ENCODE results near the gene LMX1B.

Gene LMX1B

DNA sequence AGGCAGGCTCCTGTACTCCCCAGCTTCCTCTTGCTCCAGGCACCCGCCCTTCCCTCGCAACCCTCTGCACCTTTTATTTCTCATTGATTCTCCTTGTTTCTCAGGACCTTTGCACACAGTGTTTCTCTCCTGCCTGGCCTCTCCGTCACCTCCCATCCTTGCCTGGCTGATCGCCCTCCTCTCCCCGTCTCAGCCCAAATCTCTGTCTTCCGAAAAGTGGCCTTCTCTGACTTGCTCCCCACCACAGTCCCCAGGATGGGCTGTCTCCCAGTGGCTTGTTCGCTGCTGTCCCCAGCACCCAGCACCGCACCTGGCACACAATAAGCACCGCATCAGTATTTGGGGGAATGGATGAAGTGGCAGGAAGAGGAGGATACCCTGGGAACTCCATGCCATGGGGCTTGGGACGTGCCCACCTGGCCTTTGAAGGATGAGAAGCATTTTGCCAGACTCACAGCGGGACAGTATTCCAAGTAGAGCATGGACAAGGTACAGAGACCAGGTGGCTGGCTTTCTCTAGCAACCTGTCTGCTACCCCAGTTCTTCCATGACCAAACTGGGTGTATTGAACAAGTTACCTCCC lies 62.5 kb downstream of the LMX1B start:
- ChIA-PET CTCF (interaction anchor here (3.3 kb wide), 1 partner anchor 14 kb away, joined by 24 read pairs; no protein-coding TSS in a partner anchor), POLR2A (no interaction called here)
- no peaks in the 10 kb centered on the region for H3K36me3 ChIP-seq (ENCODE audit: control insufficient read depth in 2 of 2, insufficient read depth in 1 of 2, low read length in 2 of 2)
- H3K27ac ChIP-seq (ENCODE audit: extremely low read depth, low read depth, low read length), result no peak overlapping the region
- TF ChIP-seq ZEB2 (tag by site-specific recombination; IDR thresholded peaks at IDR 0.05), result no peak
- TF ChIP-seq ZNF19 (tag by site-specific recombination; IDR thresholded peaks at IDR 0.05; ENCODE audit: low read depth), result no peak
- TF ChIP-seq ZXDB (tag by site-specific recombination; IDR thresholded peaks at IDR 0.05), result no peak
- TF ChIP-seq ZNF423 (tag by site-specific recombination; IDR thresholded peaks at IDR 0.05), result no peak
- no peak for TF ChIP-seq ZSCAN16 (tag by site-specific recombination; IDR thresholded peaks at IDR 0.05)
- no peak for TF ChIP-seq ZNF416 (tag by site-specific recombination; IDR thresholded peaks at IDR 0.05)
- TF ChIP-seq ZNF830 (tag by site-specific recombination; IDR thresholded peaks at IDR 0.05; ENCODE audit: low read depth), result no peak
- no peak for TF ChIP-seq ZNF660 (tag by site-specific recombination; IDR thresholded peaks at IDR 0.05)
- no peak for TF ChIP-seq SETDB1 (IDR thresholded peaks at IDR 0.05; ENCODE audit: insufficient read length, low read length)
- TF ChIP-seq ZNF521 (tag by site-specific recombination; IDR thresholded peaks at IDR 0.05), result no peak
- TF ChIP-seq ZBTB21 (tag by site-specific recombination; IDR thresholded peaks at IDR 0.05), result no peak
- no peak for TF ChIP-seq ZNF214 (tag by site-specific recombination; IDR thresholded peaks at IDR 0.05; ENCODE audit: borderline replicate concordance)
- no peak for TF ChIP-seq HOXC10 (CRISPR knock-in tag; IDR thresholded peaks at IDR 0.05)
- no peak for TF ChIP-seq ZNF529 (tag by site-specific recombination; IDR thresholded peaks at IDR 0.05; ENCODE audit: insufficient replicate concordance)
- 0 out of 2 replicates have a peak, but pooled peaks cover 2% of the 10 kb centered on the region for H3K4me1 ChIP-seq (ENCODE audit: control insufficient read depth, insufficient read depth, low read length)
- no peak overlapping the region for H3K4me3 ChIP-seq (ENCODE audit: low read depth, low read length)
- no peaks in the 10 kb centered on the region for H3K9me3 ChIP-seq (ENCODE audit: control insufficient read depth, insufficient read depth, low read depth, low read length)

DNA sequence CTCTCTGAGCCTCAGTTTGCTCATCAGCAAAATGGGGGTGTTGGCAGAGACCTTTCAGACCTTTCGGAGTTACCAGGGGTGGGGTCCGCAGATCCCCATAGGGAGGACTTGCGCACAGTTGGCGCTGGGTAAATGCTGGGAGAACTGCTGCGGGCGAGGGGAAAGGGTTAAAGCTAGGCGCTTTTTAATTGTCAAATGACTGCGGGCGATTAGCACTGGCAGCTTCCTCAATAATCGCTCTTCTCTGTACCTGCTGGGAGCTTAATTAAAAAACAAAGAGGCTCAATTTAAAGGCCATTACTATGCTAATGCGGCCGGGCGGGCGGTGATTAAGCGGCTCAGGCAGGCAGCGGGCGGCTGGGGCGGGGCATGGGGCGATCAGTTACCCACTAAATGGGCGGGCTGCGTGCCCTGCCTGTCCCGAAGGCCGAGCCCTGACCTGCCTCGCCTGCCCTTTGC lies 63.0 kb downstream of the LMX1B start:
- Histone ChIP-seq H3K9me3 (ENCODE audit: control insufficient read depth, insufficient read depth, low read depth, low read length) (no peaks in the 10 kb centered on the region), H3K27ac (ENCODE audit: extremely low read depth, low read depth, low read length) (no peak overlapping the region), H3K36me3 (ENCODE audit: control insufficient read depth in 2 of 2, insufficient read depth in 1 of 2, low read length in 2 of 2) (no peaks in the 10 kb centered on the region), H3K4me3 (ENCODE audit: low read depth, low read length) (no peak overlapping the region), H3K4me1 (ENCODE audit: control insufficient read depth, insufficient read depth, low read length) (no peaks in the 10 kb centered on the region)
- no peak for TF ChIP-seq ZNF530 (tag by site-specific recombination; IDR thresholded peaks at IDR 0.05; ENCODE audit: low read depth)
- TF ChIP-seq ZNF221 (tag by site-specific recombination; IDR thresholded peaks at IDR 0.05; ENCODE audit: borderline replicate concordance), result no peak
- no peak for TF ChIP-seq ZNF114 (tag by site-specific recombination; IDR thresholded peaks at IDR 0.05)
- no peak for TF ChIP-seq ZNF776 (tag by site-specific recombination; IDR thresholded peaks at IDR 0.05; ENCODE audit: borderline replicate concordance)
- no peak for TF ChIP-seq ZBTB1 (tag by site-specific recombination; IDR thresholded peaks at IDR 0.05)
- TF ChIP-seq, protein P1, sequence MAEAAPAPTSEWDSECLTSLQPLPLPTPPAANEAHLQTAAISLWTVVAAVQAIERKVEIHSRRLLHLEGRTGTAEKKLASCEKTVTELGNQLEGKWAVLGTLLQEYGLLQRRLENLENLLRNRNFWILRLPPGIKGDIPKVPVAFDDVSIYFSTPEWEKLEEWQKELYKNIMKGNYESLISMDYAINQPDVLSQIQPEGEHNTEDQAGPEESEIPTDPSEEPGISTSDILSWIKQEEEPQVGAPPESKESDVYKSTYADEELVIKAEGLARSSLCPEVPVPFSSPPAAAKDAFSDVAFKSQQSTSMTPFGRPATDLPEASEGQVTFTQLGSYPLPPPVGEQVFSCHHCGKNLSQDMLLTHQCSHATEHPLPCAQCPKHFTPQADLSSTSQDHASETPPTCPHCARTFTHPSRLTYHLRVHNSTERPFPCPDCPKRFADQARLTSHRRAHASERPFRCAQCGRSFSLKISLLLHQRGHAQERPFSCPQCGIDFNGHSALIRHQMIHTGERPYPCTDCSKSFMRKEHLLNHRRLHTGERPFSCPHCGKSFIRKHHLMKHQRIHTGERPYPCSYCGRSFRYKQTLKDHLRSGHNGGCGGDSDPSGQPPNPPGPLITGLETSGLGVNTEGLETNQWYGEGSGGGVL (tag by site-specific recombination; IDR thresholded peaks at IDR 0.05), result no peak
- no peak for TF ChIP-seq ZNF791 (tag by site-specific recombination; IDR thresholded peaks at IDR 0.05)
- TF ChIP-seq ZFP3 (tag by site-specific recombination; IDR thresholded peaks at IDR 0.05; ENCODE audit: low read depth), result no peak
- no peak for TF ChIP-seq ZNF302 (tag by site-specific recombination; IDR thresholded peaks at IDR 0.05; ENCODE audit: low read depth)
- TF ChIP-seq, protein P2, sequence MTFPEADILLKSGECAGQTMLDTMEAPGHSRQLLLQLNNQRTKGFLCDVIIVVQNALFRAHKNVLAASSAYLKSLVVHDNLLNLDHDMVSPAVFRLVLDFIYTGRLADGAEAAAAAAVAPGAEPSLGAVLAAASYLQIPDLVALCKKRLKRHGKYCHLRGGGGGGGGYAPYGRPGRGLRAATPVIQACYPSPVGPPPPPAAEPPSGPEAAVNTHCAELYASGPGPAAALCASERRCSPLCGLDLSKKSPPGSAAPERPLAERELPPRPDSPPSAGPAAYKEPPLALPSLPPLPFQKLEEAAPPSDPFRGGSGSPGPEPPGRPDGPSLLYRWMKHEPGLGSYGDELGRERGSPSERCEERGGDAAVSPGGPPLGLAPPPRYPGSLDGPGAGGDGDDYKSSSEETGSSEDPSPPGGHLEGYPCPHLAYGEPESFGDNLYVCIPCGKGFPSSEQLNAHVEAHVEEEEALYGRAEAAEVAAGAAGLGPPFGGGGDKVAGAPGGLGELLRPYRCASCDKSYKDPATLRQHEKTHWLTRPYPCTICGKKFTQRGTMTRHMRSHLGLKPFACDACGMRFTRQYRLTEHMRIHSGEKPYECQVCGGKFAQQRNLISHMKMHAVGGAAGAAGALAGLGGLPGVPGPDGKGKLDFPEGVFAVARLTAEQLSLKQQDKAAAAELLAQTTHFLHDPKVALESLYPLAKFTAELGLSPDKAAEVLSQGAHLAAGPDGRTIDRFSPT (tag by site-specific recombination; IDR thresholded peaks at IDR 0.05), result no peak
- TF ChIP-seq ZNF837 (tag by site-specific recombination; IDR thresholded peaks at IDR 0.05), result no peak
- TF ChIP-seq ZNF23 (tag by site-specific recombination; IDR thresholded peaks at IDR 0.05; ENCODE audit: borderline replicate concordance), result no peak
- TF ChIP-seq, protein P3, sequence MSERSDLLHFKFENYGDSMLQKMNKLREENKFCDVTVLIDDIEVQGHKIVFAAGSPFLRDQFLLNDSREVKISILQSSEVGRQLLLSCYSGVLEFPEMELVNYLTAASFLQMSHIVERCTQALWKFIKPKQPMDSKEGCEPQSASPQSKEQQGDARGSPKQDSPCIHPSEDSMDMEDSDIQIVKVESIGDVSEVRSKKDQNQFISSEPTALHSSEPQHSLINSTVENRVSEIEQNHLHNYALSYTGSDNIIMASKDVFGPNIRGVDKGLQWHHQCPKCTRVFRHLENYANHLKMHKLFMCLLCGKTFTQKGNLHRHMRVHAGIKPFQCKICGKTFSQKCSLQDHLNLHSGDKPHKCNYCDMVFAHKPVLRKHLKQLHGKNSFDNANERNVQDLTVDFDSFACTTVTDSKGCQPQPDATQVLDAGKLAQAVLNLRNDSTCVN (tag by site-specific recombination; optimal IDR thresholded peaks at IDR 0.05), result no peak
- CTCF ChIA-PET, result interaction anchor here (1.1 to 3.3 kb wide), 2 partner anchors 13 to 112 kb away, joined by 5 to 24 read pairs; no protein-coding TSS in a partner anchor
- POLR2A ChIA-PET, result no interaction called here

Data from HEK293 (cell line).